HepG2 (cell line): ENCODE measurements around the gene AHCTF1. TPM values are rescaled to one million over a fixed set of nuclear protein-coding genes. Genes with fewer than 3 reads are reported as not detected.

Experiments used
- ELF3 ChIP-seq: IDR thresholded peaks from 2 replicates; pipeline ENCODE4 v1.6.1; 2016; ENCODE audit warnings: missing genetic modification reagents, missing compliant biosample characterization
- FOSL1 ChIP-seq: sonication (generic); formaldehyde crosslinking; IDR thresholded peaks from 2 replicates; pipeline ENCODE4 v1.9.0; 2021; ENCODE audit warnings: missing genetic modification reagents, borderline replicate concordance
- FOXK2 ChIP-seq: fragments of 450-650 bp; IDR thresholded peaks from 2 replicates; pipeline ENCODE4 v1.6.1; 2016
- GATAD2A ChIP-seq: IDR thresholded peaks from 2 replicates; pipeline ENCODE4 v1.6.1; 2016
- MEIS2 ChIP-seq: sonication (generic); formaldehyde crosslinking; IDR thresholded peaks from 2 replicates; pipeline ENCODE4 v1.9.0; 2021; ENCODE audit warnings: mild to moderate bottlenecking, missing genetic modification reagents
- NCOA2 ChIP-seq: sonication (generic); formaldehyde crosslinking; IDR thresholded peaks from 2 replicates; pipeline ENCODE4 v1.8.0; 2022; ENCODE audit warnings: inconsistent platforms
- PAXIP1 ChIP-seq: sonication (generic); formaldehyde crosslinking; conservative IDR thresholded peaks from 2 replicates; pipeline ENCODE4 v1.4.0; 2020; ENCODE audit warnings: mild to moderate bottlenecking, missing genetic modification reagents, moderate library complexity
- RCOR2 ChIP-seq: IDR thresholded peaks from 2 replicates; pipeline ENCODE4 v1.6.1; 2016; ENCODE audit warnings: missing biosample characterization, missing genetic modification reagents
- SOX13 ChIP-seq, 3 experiments: fragments of 450-650 bp in 1 of 3; sonication (generic) in 1 of 3; formaldehyde crosslinking in 1 of 3; IDR thresholded peaks in 2 of 3; conservative IDR thresholded peaks in 1 of 3; 2 replicates each; pipeline versions ENCODE4 v1.5.0 to v1.6.1; 2016 to 2020; ENCODE audit warnings: antibody characterized with exemption in 1 of 3, mild to moderate bottlenecking in 1 of 3, missing compliant biosample characterization in 1 of 3, missing genetic modification reagents in 1 of 3, moderate library complexity in 1 of 3
- SOX5 ChIP-seq: IDR thresholded peaks from 2 replicates; pipeline ENCODE4 v1.6.1; 2016; ENCODE audit warnings: borderline replicate concordance
- SOX6 ChIP-seq, 2 experiments: fragments of 450-650 bp in 1 of 2; sonication (generic) in 1 of 2; formaldehyde crosslinking in 1 of 2; IDR thresholded peaks; 2 replicates each; pipeline versions ENCODE4 v1.4.0 to v1.6.1; 2017 to 2020; ENCODE audit warnings: antibody characterized with exemption in 1 of 2, mild to moderate bottlenecking in 1 of 2, missing genetic modification reagents in 1 of 2
- TGIF2 ChIP-seq: IDR thresholded peaks from 2 replicates; pipeline ENCODE4 v1.6.1; 2016; ENCODE audit warnings: control low read depth, missing compliant biosample characterization
- ZBTB38 ChIP-seq: sonication (generic); formaldehyde crosslinking; IDR thresholded peaks from 2 replicates; pipeline ENCODE4 v1.5.1; 2020; ENCODE audit warnings: mild to moderate bottlenecking, missing genetic modification reagents
- ZFX ChIP-seq: sonication (generic); formaldehyde crosslinking; IDR thresholded peaks from 2 replicates; pipeline ENCODE4 v1.4.0; 2020; ENCODE audit warnings: mild to moderate bottlenecking, low read depth, missing genetic modification reagents, moderate library complexity
- ZNF382 ChIP-seq: sonication (generic); formaldehyde crosslinking; IDR thresholded peaks from 2 replicates; pipeline ENCODE4 v1.5.0; 2020; ENCODE audit warnings: missing genetic modification reagents, mild to moderate bottlenecking, borderline replicate concordance
- ZNF432 ChIP-seq: sonication (generic); formaldehyde crosslinking; IDR thresholded peaks from 2 replicates; pipeline ENCODE4 v1.5.0; 2020; ENCODE audit warnings: missing genetic modification reagents, mild to moderate bottlenecking, borderline replicate concordance
- ZNF670 ChIP-seq: sonication (generic); formaldehyde crosslinking; IDR thresholded peaks from 2 replicates; pipeline ENCODE4 v1.8.0; 2022; ENCODE audit warnings: mild to moderate bottlenecking, missing genetic modification reagents, borderline replicate concordance
- polyA plus RNA-seq, 8 experiments: library from polyadenylated mRNA; depleted of rRNA in 3 of 8; stranded (reverse) in 7 of 8; unstranded in 1 of 8; fragments of >200 nt; fragmentation: Illumina TruSeq in 4 of 8; extraction: Trizol in 4 of 8; gene quantifications; 2 replicates each; pipeline versions ENCODE4 v1.2.1 to v1.2.3, GENCODE V29; 2011 to 2016; ENCODE audit warnings: low read depth in 4 of 8, missing spikeins in 1 of 8, mixed read lengths in 1 of 8; ENCODE audit not compliant: insufficient read depth in 1 of 8
- total RNA-seq, 5 experiments: library from RNA; depleted of rRNA; stranded (reverse); fragments of >200 nt; fragmentation: Illumina TruSeq; extraction: Trizol; gene quantifications; 2 replicates each; pipeline ENCODE4 v1.2.3, GENCODE V29; 2016; ENCODE audit warnings: low read depth in 1 of 5
- TF ChIP-seq, protein P1 (sequence below): sonication (generic); formaldehyde crosslinking; IDR thresholded peaks from 2 replicates; pipeline ENCODE4 v1.4.0; 2020; ENCODE audit warnings: missing genetic modification reagents, borderline replicate concordance
- TF ChIP-seq, protein P2 (sequence below): sonication (generic); formaldehyde crosslinking; IDR thresholded peaks from 2 replicates; pipeline ENCODE4; 2020; ENCODE audit warnings: missing genetic modification reagents, mild to moderate bottlenecking, borderline replicate concordance

AHCTF1 gene
- total and polyA plus RNA-seq, 2 of the 13 experiments (the other 11 are each of a cell fraction or from before 2014, with no cell fraction given): 16.6 to 45.9 TPM

DNA sequence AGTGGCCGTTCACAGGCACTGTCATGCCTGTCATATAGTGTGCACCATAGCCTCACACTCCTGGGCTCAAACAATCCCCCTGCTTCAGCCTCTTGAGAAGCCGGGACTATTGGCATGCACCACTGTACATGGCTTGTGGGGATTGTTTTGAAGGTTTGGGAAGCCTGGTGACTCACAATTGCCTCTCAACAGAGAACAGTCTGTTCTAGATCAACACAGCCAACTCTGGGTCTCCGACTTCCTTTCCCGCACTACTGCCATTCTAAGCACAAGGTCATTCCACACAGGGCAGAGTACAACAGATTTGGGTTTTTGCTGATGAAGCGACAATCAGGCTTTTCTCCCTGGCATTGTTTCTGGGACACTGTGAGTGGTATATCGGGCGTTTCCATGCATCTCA lies 15.5 kb upstream of the AHCTF1 start (continued):
- TF ChIP-seq SOX6 (IDR thresholded peaks at IDR 0.05) (no peak), SOX6 (CRISPR knock-in tag; IDR thresholded peaks at IDR 0.05) (peak; percentile 30; the same call in 1 of the 2 replicates), ZBTB38 (peak; percentile 67; the same call in 1 of the 2 replicates), SOX13 (IDR thresholded peaks at IDR 0.05) (no peak), SOX13 (CRISPR knock-in tag; conservative IDR thresholded peaks at IDR 0.05 in 1 of 2, IDR thresholded peaks at IDR 0.05 in 1 of 2) (peak in 1 of 2 experiments; percentile 70; a peak in 2 of 4 replicates), TGIF2 (CRISPR knock-in tag) (no peak), PAXIP1 (CRISPR knock-in tag) (peak; percentile 53), FOXK2 (no peak), RCOR2 (CRISPR knock-in tag) (peak; percentile 50; the same call in 1 of the 2 replicates), ZNF432 (no peak), ZFX (CRISPR knock-in tag) (no peak), MEIS2 (CRISPR knock-in tag) (no peak), NCOA2 (CRISPR knock-in tag) (0 out of 2 replicates have a peak, but pooled peaks have one; percentile 38), ZNF382 (CRISPR knock-in tag) (no peak), ELF3 (peak; percentile 79), SOX5 (CRISPR knock-in tag) (peak; percentile 69; the same call in 1 of the 2 replicates), GATAD2A (CRISPR knock-in tag) (peak; percentile 66), ZNF670 (0 out of 2 replicates have a peak, but pooled peaks have one; percentile 33), FOSL1 (CRISPR knock-in tag) (peak; percentile 57; the same call in 1 of the 2 replicates)
- TF ChIP-seq, protein P1, sequence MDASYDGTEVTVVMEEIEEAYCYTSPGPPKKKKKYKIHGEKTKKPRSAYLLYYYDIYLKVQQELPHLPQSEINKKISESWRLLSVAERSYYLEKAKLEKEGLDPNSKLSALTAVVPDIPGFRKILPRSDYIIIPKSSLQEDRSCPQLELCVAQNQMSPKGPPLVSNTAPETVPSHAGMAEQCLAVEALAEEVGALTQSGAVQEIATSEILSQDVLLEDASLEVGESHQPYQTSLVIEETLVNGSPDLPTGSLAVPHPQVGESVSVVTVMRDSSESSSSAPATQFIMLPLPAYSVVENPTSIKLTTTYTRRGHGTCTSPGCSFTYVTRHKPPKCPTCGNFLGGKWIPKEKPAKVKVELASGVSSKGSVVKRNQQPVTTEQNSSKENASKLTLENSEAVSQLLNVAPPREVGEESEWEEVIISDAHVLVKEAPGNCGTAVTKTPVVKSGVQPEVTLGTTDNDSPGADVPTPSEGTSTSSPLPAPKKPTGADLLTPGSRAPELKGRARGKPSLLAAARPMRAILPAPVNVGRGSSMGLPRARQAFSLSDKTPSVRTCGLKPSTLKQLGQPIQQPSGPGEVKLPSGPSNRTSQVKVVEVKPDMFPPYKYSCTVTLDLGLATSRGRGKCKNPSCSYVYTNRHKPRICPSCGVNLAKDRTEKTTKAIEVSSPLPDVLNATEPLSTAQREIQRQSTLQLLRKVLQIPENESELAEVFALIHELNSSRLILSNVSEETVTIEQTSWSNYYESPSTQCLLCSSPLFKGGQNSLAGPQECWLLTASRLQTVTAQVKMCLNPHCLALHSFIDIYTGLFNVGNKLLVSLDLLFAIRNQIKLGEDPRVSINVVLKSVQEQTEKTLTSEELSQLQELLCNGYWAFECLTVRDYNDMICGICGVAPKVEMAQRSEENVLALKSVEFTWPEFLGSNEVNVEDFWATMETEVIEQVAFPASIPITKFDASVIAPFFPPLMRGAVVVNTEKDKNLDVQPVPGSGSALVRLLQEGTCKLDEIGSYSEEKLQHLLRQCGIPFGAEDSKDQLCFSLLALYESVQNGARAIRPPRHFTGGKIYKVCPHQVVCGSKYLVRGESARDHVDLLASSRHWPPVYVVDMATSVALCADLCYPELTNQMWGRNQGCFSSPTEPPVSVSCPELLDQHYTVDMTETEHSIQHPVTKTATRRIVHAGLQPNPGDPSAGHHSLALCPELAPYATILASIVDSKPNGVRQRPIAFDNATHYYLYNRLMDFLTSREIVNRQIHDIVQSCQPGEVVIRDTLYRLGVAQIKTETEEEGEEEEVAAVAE (CRISPR knock-in tag): peak; percentile 53; the same call in 1 of the 2 replicates
- TF ChIP-seq, protein P2, sequence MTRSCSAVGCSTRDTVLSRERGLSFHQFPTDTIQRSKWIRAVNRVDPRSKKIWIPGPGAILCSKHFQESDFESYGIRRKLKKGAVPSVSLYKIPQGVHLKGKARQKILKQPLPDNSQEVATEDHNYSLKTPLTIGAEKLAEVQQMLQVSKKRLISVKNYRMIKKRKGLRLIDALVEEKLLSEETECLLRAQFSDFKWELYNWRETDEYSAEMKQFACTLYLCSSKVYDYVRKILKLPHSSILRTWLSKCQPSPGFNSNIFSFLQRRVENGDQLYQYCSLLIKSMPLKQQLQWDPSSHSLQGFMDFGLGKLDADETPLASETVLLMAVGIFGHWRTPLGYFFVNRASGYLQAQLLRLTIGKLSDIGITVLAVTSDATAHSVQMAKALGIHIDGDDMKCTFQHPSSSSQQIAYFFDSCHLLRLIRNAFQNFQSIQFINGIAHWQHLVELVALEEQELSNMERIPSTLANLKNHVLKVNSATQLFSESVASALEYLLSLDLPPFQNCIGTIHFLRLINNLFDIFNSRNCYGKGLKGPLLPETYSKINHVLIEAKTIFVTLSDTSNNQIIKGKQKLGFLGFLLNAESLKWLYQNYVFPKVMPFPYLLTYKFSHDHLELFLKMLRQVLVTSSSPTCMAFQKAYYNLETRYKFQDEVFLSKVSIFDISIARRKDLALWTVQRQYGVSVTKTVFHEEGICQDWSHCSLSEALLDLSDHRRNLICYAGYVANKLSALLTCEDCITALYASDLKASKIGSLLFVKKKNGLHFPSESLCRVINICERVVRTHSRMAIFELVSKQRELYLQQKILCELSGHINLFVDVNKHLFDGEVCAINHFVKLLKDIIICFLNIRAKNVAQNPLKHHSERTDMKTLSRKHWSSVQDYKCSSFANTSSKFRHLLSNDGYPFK (CRISPR knock-in tag): no peak
